Glutamatergic neuron (in vitro differentiated cells): ENCODE results near the gene BUB1B. TPM values are rescaled to one million over a fixed set of nuclear protein-coding genes. Genes with fewer than 3 reads are reported as not detected.
"Not testable (repeated sequence)": the region's sequence is repeated elsewhere in the genome, so short reads cannot be mapped to it uniquely, and the experiment has no call there.

Source experiments
- DNase-seq: peaks from one replicate; pipeline ENCODE4 v3.0.0; 2022
- H3K27ac Mint-ChIP-seq: one replicate; pipeline ENCODE4 v1.8.0; 2020; ENCODE audit warnings: mild to moderate bottlenecking, mixed read lengths, inconsistent platforms; ENCODE audit not compliant: unreplicated experiment
- H3K27me3 Mint-ChIP-seq: one replicate; pipeline ENCODE4 v1.8.0; 2020; ENCODE audit warnings: mild to moderate bottlenecking, moderate library complexity, mixed read lengths, inconsistent platforms; ENCODE audit not compliant: unreplicated experiment
- H3K36me3 Mint-ChIP-seq: one replicate; pipeline ENCODE4 v1.8.0; 2020; ENCODE audit warnings: mild to moderate bottlenecking, mixed read lengths, inconsistent platforms; ENCODE audit not compliant: unreplicated experiment
- H3K4me1 Mint-ChIP-seq: one replicate; pipeline ENCODE4 v1.8.0; 2020; ENCODE audit warnings: mild to moderate bottlenecking, low read depth, mixed read lengths, inconsistent platforms; ENCODE audit not compliant: unreplicated experiment
- H3K4me3 Mint-ChIP-seq: one replicate; pipeline ENCODE4 v1.8.0; 2020; ENCODE audit warnings: mild to moderate bottlenecking, mixed read lengths, inconsistent platforms; ENCODE audit not compliant: unreplicated experiment
- H3K9me3 Mint-ChIP-seq: one replicate; pipeline ENCODE4 v1.8.0; 2020; ENCODE audit warnings: mild to moderate bottlenecking, moderate library complexity, mixed read lengths, inconsistent platforms; ENCODE audit not compliant: unreplicated experiment
- long read RNA-seq: library from polyadenylated mRNA; unstranded; transcript quantifications from one replicate; pipeline ENCODE4 v2.0.0, GENCODE V29; 2020; ENCODE audit not compliant: unreplicated experiment
- total RNA-seq: library from RNA; stranded (reverse); fragmentation: NEBNext Ultra II Directional; extraction: Animal tissue kit (Norgen Biotek cat#: 25700); gene quantifications from one replicate; pipeline ENCODE4 v1.2.1, GENCODE V29; 2021; ENCODE audit not compliant: unreplicated experiment
- TF ChIP-seq, protein P1 (sequence below): fragments of 200-600 bp; sonication (generic); IDR thresholded peaks from one replicate; pipeline ENCODE4 v1.5.0; 2021; ENCODE audit not compliant: partially characterized antibody, unreplicated experiment

Gene BUB1B
- 16.5 TPM for total RNA-seq
- long read RNA-seq, partial matches to known transcripts, result 1 of 1 reads
- long read RNA-seq, other reads (novel, unspliced or antisense), result 0 of 1 reads

GRCh38 chr15:40160689-40161688 lies at the start of gene BUB1B:
TSS of gene BUB1B (plus strand) at chr15:40161069. CDS start at chr15:40161221, 152 bp downstream.
- peak; percentile 93 for DNase-seq
- no peaks in the 10 kb centered on the region for H3K36me3 Mint-ChIP-seq
- H3K4me1 Mint-ChIP-seq, result no peaks in the 10 kb centered on the region
- H3K4me3 Mint-ChIP-seq, result no peak within 1 kb of the TSS
- H3K27ac Mint-ChIP-seq, result no peak within 1 kb of the TSS
- TF ChIP-seq, protein P1, sequence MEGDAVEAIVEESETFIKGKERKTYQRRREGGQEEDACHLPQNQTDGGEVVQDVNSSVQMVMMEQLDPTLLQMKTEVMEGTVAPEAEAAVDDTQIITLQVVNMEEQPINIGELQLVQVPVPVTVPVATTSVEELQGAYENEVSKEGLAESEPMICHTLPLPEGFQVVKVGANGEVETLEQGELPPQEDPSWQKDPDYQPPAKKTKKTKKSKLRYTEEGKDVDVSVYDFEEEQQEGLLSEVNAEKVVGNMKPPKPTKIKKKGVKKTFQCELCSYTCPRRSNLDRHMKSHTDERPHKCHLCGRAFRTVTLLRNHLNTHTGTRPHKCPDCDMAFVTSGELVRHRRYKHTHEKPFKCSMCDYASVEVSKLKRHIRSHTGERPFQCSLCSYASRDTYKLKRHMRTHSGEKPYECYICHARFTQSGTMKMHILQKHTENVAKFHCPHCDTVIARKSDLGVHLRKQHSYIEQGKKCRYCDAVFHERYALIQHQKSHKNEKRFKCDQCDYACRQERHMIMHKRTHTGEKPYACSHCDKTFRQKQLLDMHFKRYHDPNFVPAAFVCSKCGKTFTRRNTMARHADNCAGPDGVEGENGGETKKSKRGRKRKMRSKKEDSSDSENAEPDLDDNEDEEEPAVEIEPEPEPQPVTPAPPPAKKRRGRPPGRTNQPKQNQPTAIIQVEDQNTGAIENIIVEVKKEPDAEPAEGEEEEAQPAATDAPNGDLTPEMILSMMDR, result no peak
- H3K9me3 Mint-ChIP-seq, result no peaks in the 10 kb centered on the region
- peaks cover 1% of the 10 kb centered on the region for H3K27me3 Mint-ChIP-seq

GRCh38 chr15:40111888-40112287 lies 49.0 kb upstream of the BUB1B start:
- Mint-ChIP-seq H3K9me3 (no peaks in the 10 kb centered on the region), H3K36me3 (no peaks in the 10 kb centered on the region), H3K4me3 (no peak overlapping the region), H3K27ac (no peak overlapping the region), H3K4me1 (peaks cover 5% of the 10 kb centered on the region), H3K27me3 (peaks cover 10% of the 10 kb centered on the region)
- no peak for DNase-seq
- TF ChIP-seq, protein P1, result no peak

DNA sequence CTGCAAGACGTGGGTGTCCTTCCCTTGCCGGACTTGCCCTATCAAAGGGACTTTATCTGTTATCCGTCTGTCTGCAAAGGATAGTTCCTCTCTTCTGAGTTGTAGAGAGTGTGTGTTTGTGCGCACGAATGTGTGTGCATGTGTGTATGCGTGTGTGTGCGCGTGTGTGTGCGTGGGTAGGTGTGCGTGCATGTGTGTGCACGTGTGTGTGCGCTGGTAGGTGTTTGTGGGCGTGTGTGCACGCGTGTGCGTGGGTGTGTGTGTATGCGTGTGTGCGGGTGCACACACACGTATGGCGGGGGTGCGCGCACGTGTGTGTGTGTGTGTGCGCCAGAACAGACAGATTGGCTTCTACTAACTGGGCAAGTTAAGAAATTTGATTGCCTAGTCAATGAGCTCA lies 48.1 kb upstream of the BUB1B start:
- no peak for DNase-seq
- TF ChIP-seq, protein P1, result no peak
- no peaks in the 10 kb centered on the region for H3K9me3 Mint-ChIP-seq
- H3K4me3 Mint-ChIP-seq, result peak overlapping the region; percentile 10
- H3K4me1 Mint-ChIP-seq, result peaks cover 5% of the 10 kb centered on the region
- no peak overlapping the region for H3K27ac Mint-ChIP-seq
- H3K36me3 Mint-ChIP-seq, result no peaks in the 10 kb centered on the region
- H3K27me3 Mint-ChIP-seq, result peaks cover 6% of the 10 kb centered on the region

GRCh38 chr15:40114218-40114617 lies 46.7 kb upstream of the BUB1B start:
- DNase-seq, result no peak
- H3K4me1 Mint-ChIP-seq, result peaks cover 3% of the 10 kb centered on the region
- TF ChIP-seq, protein P1, result no peak
- H3K36me3 Mint-ChIP-seq, result no peaks in the 10 kb centered on the region
- no peak overlapping the region for H3K4me3 Mint-ChIP-seq
- peaks cover 1% of the 10 kb centered on the region for H3K9me3 Mint-ChIP-seq
- H3K27ac Mint-ChIP-seq, result no peak overlapping the region
- peaks cover 3% of the 10 kb centered on the region for H3K27me3 Mint-ChIP-seq

GRCh38 chr15:40115106-40115505 lies 45.8 kb upstream of the BUB1B start:
- H3K4me1 Mint-ChIP-seq, H3K9me3 Mint-ChIP-seq, H3K27ac Mint-ChIP-seq, H3K4me3 Mint-ChIP-seq, H3K27me3 Mint-ChIP-seq, DNase-seq, H3K36me3 Mint-ChIP-seq: not testable (repeated sequence)
